ENCODE data around the gene SAMD11.
A peak's percentile ranks its signal among the peaks of the same experiment; 100 is the strongest.
"Not testable (repeated sequence)": the region's sequence is repeated elsewhere in the genome, so short reads cannot be mapped to it uniquely, and the experiment has no call there.

Gene SAMD11

GRCh38 chr1:923131-923990, at the start of gene SAMD11:
SAMD11 (plus strand) TSS chr1:923923; CDS start chr1:924432, 509 bp downstream.
- TF ChIP-seq CTCF (conservative IDR thresholded peaks at IDR 0.05), result no peak; the same call in 1 of the 2 replicates
- TF ChIP-seq ZFX (IDR thresholded peaks at IDR 0.05), result no peak
- H3K27ac ChIP-seq, result peak within 1 kb of the TSS; percentile 85

- H3K27ac ChIP-seq, result not testable (repeated sequence)
Observed at GRCh38 chr1:876428-877208, 47.1 kb upstream of the SAMD11 start.

GRCh38 chr1:877209-877986, 46.3 kb upstream of the SAMD11 start:
- H3K27ac ChIP-seq, result not testable (repeated sequence)

- H3K27ac ChIP-seq, result not testable (repeated sequence)
Observed at GRCh38 chr1:880511-880910, 43.2 kb upstream of the SAMD11 start.

- not testable (repeated sequence) for H3K27ac ChIP-seq
Observed at GRCh38 chr1:880915-881314, 42.8 kb upstream of the SAMD11 start.

DNA sequence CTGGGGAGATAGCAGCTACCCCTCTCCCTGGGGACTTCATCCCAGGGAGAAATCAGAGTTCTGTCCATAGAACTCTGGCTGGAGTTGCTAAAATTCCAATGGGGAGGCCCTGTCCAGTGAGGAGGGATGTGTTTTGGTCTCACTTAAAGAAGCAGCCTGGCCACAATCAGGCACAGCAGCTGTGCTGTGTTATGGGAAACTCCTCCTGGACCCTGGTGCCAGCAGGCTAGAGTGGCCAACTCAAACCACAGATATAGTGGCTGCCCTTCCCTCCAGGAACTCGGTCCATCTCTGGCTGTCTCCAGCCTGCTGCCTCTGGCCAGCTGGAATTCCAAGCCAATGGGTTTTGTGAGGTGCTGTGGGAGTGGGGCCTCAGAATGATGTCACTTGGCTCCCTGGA, 37.4 kb upstream of the SAMD11 start:
- no peak overlapping the region for H3K27ac ChIP-seq
- no peak for TF ChIP-seq ZFX (IDR thresholded peaks at IDR 0.05)
- TF ChIP-seq CTCF (conservative IDR thresholded peaks at IDR 0.05), result no peak

GRCh38 chr1:886760-887159, 37.0 kb upstream of the SAMD11 start:
- TF ChIP-seq CTCF (conservative IDR thresholded peaks at IDR 0.05), result no peak
- no peak for TF ChIP-seq ZFX (IDR thresholded peaks at IDR 0.05)
- no peak overlapping the region for H3K27ac ChIP-seq

- H3K27ac ChIP-seq, result no peak overlapping the region
- TF ChIP-seq ZFX (IDR thresholded peaks at IDR 0.05) (no peak), CTCF (conservative IDR thresholded peaks at IDR 0.05) (no peak)
Observed at GRCh38 chr1:888297-888696, 35.4 kb upstream of the SAMD11 start.

GRCh38 chr1:889774-890173, 33.9 kb upstream of the SAMD11 start:
- H3K27ac ChIP-seq, result not testable (repeated sequence)

GRCh38 chr1:890234-890633, 33.5 kb upstream of the SAMD11 start:
- not testable (repeated sequence) for H3K27ac ChIP-seq

Measured in C4-2B (cell line).